SK-N-SH treated with all-trans-retinoic acid at 6 μM for 48 hours (cell line): ENCODE measurements around the gene POLR3B.

Source experiments
- BACH2 ChIP-seq: fragments of 250-450 bp; sonication (Bioruptor Pico); IDR thresholded peaks from 2 replicates; pipeline ENCODE4 v1.9.0; 2021; ENCODE audit warnings: mild to moderate bottlenecking, borderline replicate concordance
- CREB5 ChIP-seq: fragments of 250-450 bp; sonication (Bioruptor Pico); IDR thresholded peaks from 2 replicates; pipeline ENCODE4 v1.5.1; 2020; ENCODE audit warnings: low read depth, mild to moderate bottlenecking, moderate library complexity
- RARB ChIP-seq: fragments of 250-450 bp; sonication (Bioruptor Pico); IDR thresholded peaks from 2 replicates; pipeline ENCODE4 v1.8.0; 2021; ENCODE audit warnings: mild to moderate bottlenecking, moderate library complexity
- SNAI2 ChIP-seq: fragments of 250-450 bp; sonication (Bioruptor Pico); IDR thresholded peaks from 2 replicates; pipeline ENCODE4 v1.5.0; 2020; ENCODE audit warnings: mild to moderate bottlenecking, moderate library complexity
- TOX ChIP-seq: fragments of 250-450 bp; sonication (Bioruptor Pico); IDR thresholded peaks from 2 replicates; pipeline ENCODE4 v1.8.0; 2021; ENCODE audit warnings: mild to moderate bottlenecking, moderate library complexity, borderline replicate concordance
- ZFP30 ChIP-seq: fragments of 450-650 bp; formaldehyde crosslinking; IDR thresholded peaks from 2 replicates; pipeline ENCODE4 v1.5.0; 2022; ENCODE audit warnings: mild to moderate bottlenecking, moderate library complexity
- TF ChIP-seq, protein P1 (sequence below): fragments of 250-450 bp; sonication (Bioruptor Pico); IDR thresholded peaks from 2 replicates; pipeline ENCODE4 v1.8.0; 2020; ENCODE audit warnings: mild to moderate bottlenecking, moderate library complexity, borderline replicate concordance
- TF ChIP-seq, protein P2 (sequence below): fragments of 250-450 bp; sonication (Bioruptor Pico); IDR thresholded peaks from 2 replicates; pipeline ENCODE4 v1.5.1; 2021; ENCODE audit warnings: mild to moderate bottlenecking, moderate library complexity

GRCh38 chr12:106311139-106311538 lies 46.4 kb upstream of the POLR3B start:
- no peak for TF ChIP-seq CREB5
- TF ChIP-seq, protein P1, sequence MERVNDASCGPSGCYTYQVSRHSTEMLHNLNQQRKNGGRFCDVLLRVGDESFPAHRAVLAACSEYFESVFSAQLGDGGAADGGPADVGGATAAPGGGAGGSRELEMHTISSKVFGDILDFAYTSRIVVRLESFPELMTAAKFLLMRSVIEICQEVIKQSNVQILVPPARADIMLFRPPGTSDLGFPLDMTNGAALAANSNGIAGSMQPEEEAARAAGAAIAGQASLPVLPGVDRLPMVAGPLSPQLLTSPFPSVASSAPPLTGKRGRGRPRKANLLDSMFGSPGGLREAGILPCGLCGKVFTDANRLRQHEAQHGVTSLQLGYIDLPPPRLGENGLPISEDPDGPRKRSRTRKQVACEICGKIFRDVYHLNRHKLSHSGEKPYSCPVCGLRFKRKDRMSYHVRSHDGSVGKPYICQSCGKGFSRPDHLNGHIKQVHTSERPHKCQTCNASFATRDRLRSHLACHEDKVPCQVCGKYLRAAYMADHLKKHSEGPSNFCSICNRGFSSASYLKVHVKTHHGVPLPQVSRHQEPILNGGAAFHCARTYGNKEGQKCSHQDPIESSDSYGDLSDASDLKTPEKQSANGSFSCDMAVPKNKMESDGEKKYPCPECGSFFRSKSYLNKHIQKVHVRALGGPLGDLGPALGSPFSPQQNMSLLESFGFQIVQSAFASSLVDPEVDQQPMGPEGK (CRISPR knock-in tag), result no peak
- TF ChIP-seq ZFP30 (CRISPR knock-in tag), result no peak
- no peak for TF ChIP-seq TOX (CRISPR knock-in tag)
- no peak for TF ChIP-seq SNAI2 (CRISPR knock-in tag)
- no peak for TF ChIP-seq RARB (CRISPR knock-in tag)
- TF ChIP-seq, protein P2, sequence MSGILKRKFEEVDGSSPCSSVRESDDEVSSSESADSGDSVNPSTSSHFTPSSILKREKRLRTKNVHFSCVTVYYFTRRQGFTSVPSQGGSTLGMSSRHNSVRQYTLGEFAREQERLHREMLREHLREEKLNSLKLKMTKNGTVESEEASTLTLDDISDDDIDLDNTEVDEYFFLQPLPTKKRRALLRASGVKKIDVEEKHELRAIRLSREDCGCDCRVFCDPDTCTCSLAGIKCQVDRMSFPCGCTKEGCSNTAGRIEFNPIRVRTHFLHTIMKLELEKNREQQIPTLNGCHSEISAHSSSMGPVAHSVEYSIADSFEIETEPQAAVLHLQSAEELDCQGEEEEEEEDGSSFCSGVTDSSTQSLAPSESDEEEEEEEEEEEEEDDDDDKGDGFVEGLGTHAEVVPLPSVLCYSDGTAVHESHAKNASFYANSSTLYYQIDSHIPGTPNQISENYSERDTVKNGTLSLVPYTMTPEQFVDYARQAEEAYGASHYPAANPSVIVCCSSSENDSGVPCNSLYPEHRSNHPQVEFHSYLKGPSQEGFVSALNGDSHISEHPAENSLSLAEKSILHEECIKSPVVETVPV (CRISPR knock-in tag), result no peak
- TF ChIP-seq BACH2 (CRISPR knock-in tag), result no peak
